Keratinocyte (primary cell): ENCODE data around the gene TMCC2. TPM values are rescaled to one million over a fixed set of nuclear protein-coding genes. Genes with fewer than 3 reads are reported as not detected.

ENCODE experiments used
- DNase-seq: peaks from one replicate; pipeline ENCODE4 v3.0.0-alpha.2; 2011; ENCODE audit warnings: low read depth, missing footprints, low spot score
- FAIRE-seq: peaks from 2 replicates; lab custom pipeline; 2011; peaks lifted over from hg19 to GRCh38; lab: Jason Lieb, UNC
- H2AFZ ChIP-seq: 2 replicates; pipeline ENCODE4 v1.6.0; 2012; ENCODE audit warnings: low read length, control low read depth, inconsistent platforms; ENCODE audit not compliant: control insufficient read depth
- H3K27ac ChIP-seq: 2 replicates; pipeline ENCODE4 v1.5.1; 2011; ENCODE audit warnings: low read length; ENCODE audit not compliant: control insufficient read depth, insufficient read depth
- H3K27me3 ChIP-seq: 3 replicates; pipeline ENCODE4 v1.6.0; 2011; ENCODE audit warnings: low read length; ENCODE audit not compliant: control insufficient read depth, insufficient read depth; ENCODE audit errors: extremely low read depth
- H3K36me3 ChIP-seq, 2 experiments: 2 replicates in 1 of 2; 3 replicates in 1 of 2; pipeline ENCODE4 v1.5.1; 2011; ENCODE audit warnings: low read length in 2 of 2, mild to moderate bottlenecking in 1 of 2; ENCODE audit not compliant: control insufficient read depth in 2 of 2, insufficient read depth in 2 of 2; ENCODE audit errors: extremely low read depth in 1 of 2
- H3K4me1 ChIP-seq: 3 replicates; pipeline ENCODE4 v1.5.1; 2011; ENCODE audit warnings: low read length; ENCODE audit not compliant: control insufficient read depth, insufficient read depth; ENCODE audit errors: extremely low read depth
- H3K4me2 ChIP-seq: 3 replicates; pipeline ENCODE4 v1.6.0; 2011; ENCODE audit warnings: low read depth, low read length; ENCODE audit not compliant: control insufficient read depth, insufficient read depth; ENCODE audit errors: extremely low read depth
- H3K4me3 ChIP-seq, 3 experiments: fragments of 200-600 bp in 1 of 3; sonication (generic) in 1 of 3; 2 replicates in 2 of 3; 3 replicates in 1 of 3; pipeline ENCODE4 v1.5.1; 2011 to 2016; ENCODE audit warnings: low read length in 3 of 3, mild to moderate bottlenecking in 3 of 3, control low read depth in 2 of 3, inconsistent platforms in 1 of 3, low read depth in 1 of 3, mixed read lengths in 1 of 3, mixed run types in 1 of 3, moderate library complexity in 1 of 3; ENCODE audit not compliant: control insufficient read depth in 2 of 3, insufficient read depth in 2 of 3; ENCODE audit errors: extremely low read depth in 1 of 3
- H3K79me2 ChIP-seq: 2 replicates; pipeline ENCODE4 v1.6.0; 2012; ENCODE audit warnings: low read length; ENCODE audit not compliant: control insufficient read depth, insufficient read depth
- H3K9ac ChIP-seq: 3 replicates; pipeline ENCODE4 v1.6.0; 2011; ENCODE audit warnings: low read length; ENCODE audit not compliant: control insufficient read depth, insufficient read depth; ENCODE audit errors: extremely low read depth
- H3K9me1 ChIP-seq: 3 replicates; pipeline ENCODE4 v1.6.0; 2011; ENCODE audit warnings: low read length; ENCODE audit not compliant: control insufficient read depth, insufficient read depth; ENCODE audit errors: extremely low read depth
- H3K9me3 ChIP-seq: 2 replicates; pipeline ENCODE4 v1.5.1; 2012; ENCODE audit warnings: low read depth, low read length; ENCODE audit not compliant: control insufficient read depth
- H4K20me1 ChIP-seq: 3 replicates; pipeline ENCODE4 v1.6.0; 2011; ENCODE audit warnings: low read length; ENCODE audit not compliant: control insufficient read depth, insufficient read depth; ENCODE audit errors: extremely low read depth
- EZH2 ChIP-seq: IDR thresholded peaks from one replicate; pipeline ENCODE4 v1.6.1; 2012; ENCODE audit warnings: inconsistent platforms, mild to moderate bottlenecking, low read length, moderate library complexity
- dilution Hi-C: fragments of 300-500 bp; cut with MboI; formaldehyde crosslinking; loops from one replicate; pipeline ENCODE4 v1.7.0; 2020; ENCODE audit warnings: low sequenced_read_pairs; ENCODE audit not compliant: extremely low pct_ligation_motif_present
- polyA plus RNA-seq, 5 experiments: library from polyadenylated mRNA; depleted of rRNA in 3 of 5; stranded (reverse) in 3 of 5; stranded (forward) in 1 of 5; unstranded in 1 of 5; fragments of >200 nt; gene quantifications; 1 replicate in 1 of 5; 2 replicates in 3 of 5; 3 replicates in 1 of 5; pipeline versions ENCODE4 v1.2.1 to v1.2.3, GENCODE V29; 2011 to 2012; ENCODE audit warnings: missing spikeins in 2 of 5, low read depth in 1 of 5, low replicate concordance in 1 of 5
- TF ChIP-seq, protein P1 (sequence below), 3 experiments: IDR thresholded peaks in 1 of 3; conservative IDR thresholded peaks in 1 of 3; optimal IDR thresholded peaks in 1 of 3; 2 replicates in 2 of 3; 3 replicates in 1 of 3; pipeline versions ENCODE3 to v1.5.1; 2011; ENCODE audit warnings: low read length in 3 of 3, mild to moderate bottlenecking in 3 of 3, moderate library complexity in 2 of 3, control low read depth in 1 of 3, inconsistent platforms in 1 of 3; ENCODE audit not compliant: insufficient read depth in 2 of 3; ENCODE audit errors: extremely low read depth in 1 of 3

TMCC2 gene
- polyA plus RNA-seq, 1 donor (not counting 4 experiments of a cell fraction or from before 2014, with no cell fraction given): 0.60 TPM

- Histone ChIP-seq H3K36me3 (no peaks in the 10 kb centered on the region), H3K9me1 (no peaks in the 10 kb centered on the region), H3K4me1 (peaks cover 73% of the 10 kb centered on the region), H3K27ac (peak overlapping the region; percentile 53), H3K4me3 (no peak overlapping the region), H3K79me2 (no peaks in the 10 kb centered on the region), H3K4me2 (no peak overlapping the region), H3K9ac (no peak overlapping the region), H3K9me3 (no peaks in the 10 kb centered on the region), H4K20me1 (no peaks in the 10 kb centered on the region), H3K27me3 (no peaks in the 10 kb centered on the region), H2AFZ (no peak overlapping the region)
- TF ChIP-seq, protein P1, sequence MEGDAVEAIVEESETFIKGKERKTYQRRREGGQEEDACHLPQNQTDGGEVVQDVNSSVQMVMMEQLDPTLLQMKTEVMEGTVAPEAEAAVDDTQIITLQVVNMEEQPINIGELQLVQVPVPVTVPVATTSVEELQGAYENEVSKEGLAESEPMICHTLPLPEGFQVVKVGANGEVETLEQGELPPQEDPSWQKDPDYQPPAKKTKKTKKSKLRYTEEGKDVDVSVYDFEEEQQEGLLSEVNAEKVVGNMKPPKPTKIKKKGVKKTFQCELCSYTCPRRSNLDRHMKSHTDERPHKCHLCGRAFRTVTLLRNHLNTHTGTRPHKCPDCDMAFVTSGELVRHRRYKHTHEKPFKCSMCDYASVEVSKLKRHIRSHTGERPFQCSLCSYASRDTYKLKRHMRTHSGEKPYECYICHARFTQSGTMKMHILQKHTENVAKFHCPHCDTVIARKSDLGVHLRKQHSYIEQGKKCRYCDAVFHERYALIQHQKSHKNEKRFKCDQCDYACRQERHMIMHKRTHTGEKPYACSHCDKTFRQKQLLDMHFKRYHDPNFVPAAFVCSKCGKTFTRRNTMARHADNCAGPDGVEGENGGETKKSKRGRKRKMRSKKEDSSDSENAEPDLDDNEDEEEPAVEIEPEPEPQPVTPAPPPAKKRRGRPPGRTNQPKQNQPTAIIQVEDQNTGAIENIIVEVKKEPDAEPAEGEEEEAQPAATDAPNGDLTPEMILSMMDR (optimal IDR thresholded peaks at IDR 0.05 in 1 of 3, IDR thresholded peaks at IDR 0.05 in 1 of 3, conservative IDR thresholded peaks at IDR 0.05 in 1 of 3; ENCODE audit: extremely low read depth in 1 of 3, insufficient read depth in 2 of 3, low read length in 3 of 3): no peak
- no peak for TF ChIP-seq EZH2
- no peak for FAIRE-seq
- no peak for DNase-seq
- dilution Hi-C loops: no loop called here
Measured at GRCh38 chr1:205283270-205284147, 55.8 kb downstream of the TMCC2 start.

GRCh38 chr1:205284420-205285144 is 56.8 kb downstream of the TMCC2 start:
- peak overlapping the region; percentile 1 for H3K9ac ChIP-seq
- no peak for TF ChIP-seq EZH2
- TF ChIP-seq, protein P1 (optimal IDR thresholded peaks at IDR 0.05 in 1 of 3, IDR thresholded peaks at IDR 0.05 in 1 of 3, conservative IDR thresholded peaks at IDR 0.05 in 1 of 3; ENCODE audit: extremely low read depth in 1 of 3, insufficient read depth in 2 of 3, low read length in 3 of 3): no peak
- H3K27ac ChIP-seq: peak overlapping the region; percentile 62
- H3K36me3 ChIP-seq: no peaks in the 10 kb centered on the region
- H3K4me2 ChIP-seq: peak overlapping the region; percentile 84
- peak overlapping the region in 1 of 3 experiments; percentile 8 for H3K4me3 ChIP-seq
- H3K9me1 ChIP-seq: no peaks in the 10 kb centered on the region
- H3K9me3 ChIP-seq: no peaks in the 10 kb centered on the region
- H3K4me1 ChIP-seq: peaks cover 68% of the 10 kb centered on the region
- dilution Hi-C loops: no loop called here
- H3K27me3 ChIP-seq: no peaks in the 10 kb centered on the region
- peak; percentile 79 for FAIRE-seq
- peak overlapping the region; percentile 24 for H2AFZ ChIP-seq
- H4K20me1 ChIP-seq: no peaks in the 10 kb centered on the region
- DNase-seq: peak; percentile 99
- H3K79me2 ChIP-seq: no peaks in the 10 kb centered on the region
